HEK293T (cell line): ENCODE measurements around the gene PQBP1.

Source experiments
- ARNT ChIP-seq: fragments of 450-650 bp; IDR thresholded peaks from 2 replicates; pipeline ENCODE4 v1.6.1; 2017; ENCODE audit warnings: mild to moderate bottlenecking
- ELF4 ChIP-seq: fragments of 450-650 bp; IDR thresholded peaks from 2 replicates; pipeline ENCODE4 v1.6.1; 2017; ENCODE audit warnings: antibody characterized with exemption
- FOXA1 ChIP-seq: fragments of 450-650 bp; IDR thresholded peaks from 2 replicates; pipeline ENCODE4 v1.6.1; 2016; ENCODE audit warnings: mild to moderate bottlenecking
- SP1 ChIP-seq: fragments of 450-650 bp; IDR thresholded peaks from 2 replicates; pipeline ENCODE4 v1.6.1; 2017
- TARDBP ChIP-seq: fragments of 450-650 bp; IDR thresholded peaks from 2 replicates; pipeline ENCODE4 v1.6.1; 2016

- TF ChIP-seq ELF4 (no peak), ARNT (no peak), FOXA1 (no peak), SP1 (no peak), TARDBP (no peak)
These were observed 20.5 kb downstream of the PQBP1 start for GRCh38 chrX:48918301-48918642.
